ENCODE measurements around the gene NR6A1.

The NR6A1 gene

DNA sequence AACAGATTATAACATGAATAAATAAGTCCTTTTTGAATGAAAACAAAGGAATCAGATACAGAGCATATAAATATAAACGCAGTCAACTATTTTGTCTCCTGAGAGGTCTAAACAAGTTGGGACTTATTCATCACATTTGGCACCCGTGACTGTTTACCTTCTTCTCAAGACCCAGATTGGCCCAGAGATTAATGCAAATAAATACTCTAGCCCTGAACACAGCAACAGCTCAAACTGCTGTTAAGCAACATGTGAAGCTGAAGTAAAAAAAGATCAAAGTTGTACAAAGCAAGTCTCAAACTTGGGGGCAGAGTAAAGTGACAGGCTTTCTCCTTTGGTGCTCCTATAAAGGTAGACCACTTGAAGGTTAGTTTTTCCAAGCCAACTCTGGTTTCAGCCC is 168.9 kb downstream of the NR6A1 start:
- DNase-seq, result no peak

DNA sequence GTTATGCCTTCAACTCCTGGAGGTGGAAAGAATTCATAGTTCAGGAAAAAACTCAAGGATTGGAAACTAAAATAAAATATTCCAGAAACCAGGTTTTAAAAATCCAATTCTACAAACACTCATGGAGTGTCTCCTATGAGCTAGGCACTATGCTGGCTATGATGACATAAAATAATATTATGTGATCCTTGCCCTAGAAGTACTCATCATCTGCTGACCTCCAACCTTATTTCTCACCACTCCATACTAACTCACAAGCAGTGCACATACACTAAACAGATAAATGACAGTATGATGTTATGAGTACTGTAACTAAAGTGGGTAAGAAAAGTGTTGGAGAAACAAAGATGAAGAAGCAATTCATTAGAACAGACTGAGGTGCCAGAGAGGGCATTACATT is 170.7 kb downstream of the NR6A1 start:
- DNase-seq, result no peak

DNA sequence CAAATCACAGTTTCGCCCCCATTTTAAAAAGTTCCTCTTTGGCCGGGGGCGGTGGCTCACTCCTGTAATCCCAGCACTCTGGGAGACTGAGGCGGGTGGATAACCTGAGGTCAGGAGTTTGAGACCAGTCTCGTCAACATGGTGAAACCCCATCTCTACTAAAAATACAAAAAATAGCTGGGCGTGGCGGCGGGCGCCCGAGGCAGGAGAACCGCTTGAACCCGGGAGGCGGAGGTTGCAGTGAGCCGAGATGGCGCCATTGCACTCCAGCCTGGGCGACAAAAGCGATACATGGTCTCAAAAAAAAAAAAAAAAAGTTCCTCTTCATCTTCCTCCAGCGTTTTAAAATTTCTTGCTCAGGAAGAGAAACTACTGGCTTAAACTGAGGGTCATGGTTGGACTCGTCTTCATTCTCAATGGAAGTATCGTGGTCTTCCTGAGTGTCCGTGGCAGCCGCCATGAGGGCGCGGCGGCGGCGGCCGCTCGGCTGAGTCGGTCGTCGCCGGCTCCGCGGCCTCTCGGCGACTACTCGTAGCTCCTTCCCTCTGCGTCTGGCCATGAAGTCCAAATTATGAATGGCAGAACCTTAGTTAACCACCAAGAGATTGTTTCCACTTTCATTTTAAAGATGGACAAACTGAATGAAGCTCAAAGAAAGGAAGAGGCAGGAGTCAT is 171.9 kb downstream of the NR6A1 start:
- DNase-seq, result no peak

DNA sequence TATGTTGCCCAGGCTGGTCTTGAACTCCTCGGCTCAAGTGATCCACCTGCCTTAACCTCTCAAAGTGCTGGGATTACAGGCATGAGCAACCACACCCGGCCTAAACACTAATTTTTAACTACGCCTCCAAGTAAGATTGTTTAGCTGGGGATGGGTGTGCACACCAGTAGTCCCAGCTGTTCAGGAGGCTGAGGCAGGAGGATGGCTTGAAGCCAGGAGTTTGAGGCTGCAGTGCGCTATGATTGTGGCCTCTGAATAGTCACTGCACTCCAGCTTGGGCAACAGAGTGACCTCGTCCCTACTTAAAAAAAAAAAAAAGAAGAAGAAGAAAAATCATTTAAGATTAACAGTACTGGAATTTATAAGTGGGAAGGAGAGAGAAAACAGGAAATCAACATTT is 173.1 kb downstream of the NR6A1 start:
- DNase-seq, result no peak

DNA sequence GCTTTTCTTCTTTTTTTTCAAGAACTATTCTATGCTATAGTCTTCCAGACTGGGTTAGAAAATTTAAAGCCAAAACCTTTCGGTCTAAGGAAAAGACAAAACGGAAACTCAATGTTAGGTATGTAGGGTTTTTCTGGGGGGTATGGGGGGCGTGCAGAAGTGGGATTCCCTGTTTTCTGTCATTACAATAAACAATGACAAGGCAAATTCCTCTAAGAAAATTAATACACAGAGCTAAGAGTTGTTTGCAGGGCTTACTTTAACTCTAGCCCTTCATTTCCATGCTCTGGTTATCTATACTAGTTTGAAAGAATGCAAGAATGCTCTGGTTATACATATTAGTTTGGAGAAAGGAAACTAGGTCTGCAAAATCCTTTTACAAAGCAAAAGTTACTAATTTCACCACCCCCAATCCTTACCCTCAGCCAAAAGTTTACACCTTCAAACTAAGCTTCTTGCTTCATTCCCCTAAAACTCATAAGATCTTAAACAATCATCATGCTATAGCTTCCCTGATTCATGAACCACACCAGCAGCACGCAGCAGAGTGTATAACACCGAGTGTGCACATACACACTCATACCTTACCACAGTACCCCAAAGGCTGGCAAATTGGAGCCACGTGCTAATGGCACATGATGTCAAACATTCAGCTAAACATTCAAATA is 174.8 kb downstream of the NR6A1 start:
- no peak for DNase-seq

DNA sequence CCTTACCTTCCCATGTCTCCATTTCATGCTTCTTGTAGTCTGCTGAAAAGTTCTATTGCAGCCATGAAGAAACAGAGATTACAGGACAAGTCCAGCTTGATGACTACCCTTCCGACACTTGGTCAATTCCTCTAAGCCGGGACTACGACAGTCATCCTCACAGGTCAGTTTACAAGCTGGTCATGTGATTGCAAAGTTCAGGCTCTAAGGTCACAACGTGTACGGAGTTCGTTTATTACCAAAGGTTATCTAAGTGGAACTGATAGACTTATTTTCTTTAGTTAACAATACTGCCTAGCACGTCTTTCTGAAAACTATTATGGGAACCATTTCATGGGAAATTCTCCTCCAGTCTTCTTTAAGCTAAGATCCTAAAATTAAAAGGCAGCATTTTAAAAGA is 175.4 kb downstream of the NR6A1 start:
- DNase-seq, result no peak

DNA sequence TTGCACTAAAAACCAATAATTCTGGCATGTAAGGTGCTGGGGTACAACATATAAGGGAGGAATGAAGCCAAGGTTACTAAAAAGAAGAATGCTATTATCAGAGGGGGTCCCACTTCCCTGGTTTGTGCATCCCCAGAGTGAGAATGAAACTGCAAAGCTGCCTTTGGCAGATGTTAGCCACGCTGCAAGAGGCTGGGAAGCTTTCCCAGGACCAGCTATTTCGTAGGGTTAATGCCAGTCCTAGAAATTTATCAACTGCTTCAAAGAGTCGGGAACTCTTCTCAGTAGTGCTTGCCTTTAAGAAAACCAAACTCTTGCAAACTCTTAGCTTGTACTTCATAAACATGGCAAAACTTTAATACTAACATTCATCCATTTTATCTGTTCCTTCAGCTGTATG is 176.4 kb downstream of the NR6A1 start:
- no peak for DNase-seq

DNA sequence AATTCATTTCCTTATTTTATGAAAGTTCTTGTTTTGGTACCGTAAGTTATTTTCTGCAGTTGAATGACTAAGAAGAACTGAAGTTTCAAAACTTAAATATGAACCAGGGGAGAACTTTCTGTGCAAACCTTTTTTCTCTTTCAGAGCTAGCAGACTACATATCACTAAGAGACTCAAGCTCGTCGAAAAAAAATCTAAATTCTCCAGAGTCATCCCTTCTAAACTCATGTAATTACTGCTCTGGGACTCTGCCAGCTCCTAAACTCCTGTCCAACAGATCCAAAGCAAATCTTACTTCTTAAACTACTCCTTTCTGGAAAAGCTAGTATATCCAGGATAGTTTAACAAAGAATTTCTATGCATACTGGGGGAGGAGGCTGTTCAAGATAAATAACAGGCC is 176.9 kb downstream of the NR6A1 start:
- no peak for DNase-seq

DNA sequence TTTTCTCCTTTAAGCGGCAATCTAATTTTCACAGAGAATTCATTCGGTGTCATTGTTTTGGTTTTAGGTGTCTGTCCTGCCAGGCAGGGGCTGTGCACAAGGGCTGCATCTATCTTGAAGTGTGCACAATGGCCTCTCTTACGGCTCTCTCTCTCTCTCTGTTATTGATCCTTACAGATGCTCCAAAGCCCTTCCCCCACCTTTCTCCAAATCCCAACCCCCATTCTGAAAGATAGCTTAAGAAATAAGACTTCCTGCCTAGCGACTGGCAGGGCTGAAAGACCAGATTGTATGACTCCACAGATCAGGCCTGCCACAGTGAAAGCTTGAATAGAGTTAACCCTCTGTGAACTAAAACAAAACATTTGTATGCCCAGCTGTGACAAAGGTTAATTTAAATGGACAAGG is 177.5 kb downstream of the NR6A1 start:
- no peak for DNase-seq

DNA sequence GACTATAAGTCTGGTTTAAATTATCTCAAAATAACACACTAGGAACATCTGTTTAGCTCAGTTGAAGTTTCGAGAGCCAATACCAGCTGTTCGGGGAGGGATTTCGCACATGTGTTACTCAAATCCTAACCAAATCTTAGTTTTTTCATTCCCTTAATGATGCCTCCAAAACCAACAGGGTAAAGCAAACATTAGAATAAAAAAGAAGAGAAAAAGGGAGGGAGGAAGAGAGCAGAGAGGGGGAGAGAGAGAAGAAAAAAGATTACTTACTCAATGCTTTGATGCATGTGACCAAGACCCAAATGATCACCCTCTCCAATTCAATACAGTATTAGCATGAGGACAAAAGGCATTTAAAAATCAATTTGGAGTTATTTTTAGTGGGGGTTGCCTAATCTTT is 177.9 kb downstream of the NR6A1 start:
- no peak for DNase-seq

DNA sequence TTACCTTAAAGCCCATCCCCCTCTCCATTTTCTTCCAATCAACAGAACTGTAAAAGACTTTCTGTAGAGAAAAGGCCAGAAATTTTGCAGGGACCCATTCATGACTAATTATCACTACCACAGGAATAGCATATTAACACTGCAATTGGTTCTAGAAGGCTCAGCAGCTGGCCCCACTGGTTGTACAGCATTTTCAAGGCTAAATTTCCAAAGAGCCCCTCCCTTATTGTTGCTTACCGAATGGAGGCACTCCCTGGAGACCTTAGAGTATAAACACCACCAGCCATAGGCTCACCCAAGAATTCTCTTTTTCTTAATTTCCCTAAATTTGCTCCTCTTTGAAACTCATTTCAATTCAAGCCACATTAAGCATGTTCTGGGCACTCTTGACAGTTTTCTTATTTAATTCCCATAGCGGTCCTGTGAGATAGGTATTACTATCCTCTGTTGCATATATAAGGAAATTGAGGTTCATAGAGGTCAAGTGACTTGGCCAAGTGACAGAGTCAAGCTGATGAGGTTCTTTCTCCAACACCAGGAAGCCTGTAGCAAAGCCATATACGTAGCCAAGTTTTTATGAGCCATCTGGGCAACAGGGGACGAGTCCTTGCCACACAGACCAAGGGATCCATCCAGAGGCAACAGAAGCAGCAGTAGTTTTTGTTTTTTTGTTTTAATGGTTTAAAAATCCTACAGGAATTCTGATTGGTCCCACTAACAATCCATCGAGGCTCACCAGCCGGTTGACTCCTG is 180.0 kb downstream of the NR6A1 start:
- no peak for DNase-seq

DNA sequence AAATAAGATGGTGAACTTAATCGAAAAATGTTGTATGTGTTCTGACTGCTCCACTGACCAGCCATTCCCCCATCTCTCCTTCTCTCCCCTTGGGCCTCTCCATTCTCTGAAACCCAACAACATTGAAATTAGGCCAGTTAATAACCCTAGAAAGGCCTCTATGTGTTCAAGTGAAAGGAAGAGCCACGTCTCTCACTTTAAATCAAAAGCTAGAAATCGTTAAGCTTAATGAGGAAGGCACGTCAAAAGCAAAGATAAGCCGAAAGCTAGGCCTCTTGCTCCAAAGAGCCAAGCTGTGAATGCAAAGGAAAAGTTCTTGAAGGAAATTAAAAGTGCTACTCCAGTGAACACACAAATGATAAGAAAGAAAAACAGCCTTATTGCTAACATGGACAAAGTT is 186.5 kb downstream of the NR6A1 start:
- no peak for DNase-seq

DNA sequence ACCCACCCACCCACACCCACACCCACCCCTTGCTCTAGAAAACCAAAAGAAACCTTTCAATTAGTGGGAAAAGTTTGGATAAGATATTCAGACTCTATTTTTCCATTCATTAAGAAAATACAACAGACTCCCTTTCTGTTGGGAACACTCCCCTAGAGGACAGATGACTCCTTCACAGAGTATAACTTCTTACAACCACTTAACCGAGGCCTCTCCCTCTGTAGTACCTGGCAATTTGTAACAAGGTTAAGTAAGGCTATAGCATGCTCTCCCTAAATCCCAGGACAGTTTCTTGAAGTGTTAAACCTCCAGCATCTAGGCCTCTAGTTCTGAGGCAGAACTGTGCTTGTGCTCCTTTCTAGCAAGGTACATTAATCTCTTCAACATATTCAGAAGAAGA is 188.0 kb downstream of the NR6A1 start:
- no peak for DNase-seq

DNA sequence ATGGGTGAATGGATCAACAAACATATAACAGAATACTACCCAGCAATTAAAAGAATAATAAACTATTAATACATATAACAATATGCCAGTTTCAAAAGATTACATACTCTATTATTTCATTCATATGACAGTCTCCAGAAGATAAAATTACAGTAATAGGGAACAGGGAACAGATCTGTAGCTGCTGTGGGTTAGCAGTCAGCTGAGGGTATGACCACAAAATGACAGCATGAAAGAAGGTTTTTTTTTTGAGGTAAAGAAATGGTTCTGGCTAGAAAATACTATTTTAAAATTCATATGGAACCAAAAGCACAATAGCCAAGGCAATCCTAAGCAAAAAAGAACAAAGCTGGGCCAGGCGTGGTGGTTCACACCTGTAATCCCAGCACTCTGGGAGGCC is 190.9 kb downstream of the NR6A1 start:
- no peak for DNase-seq

DNA sequence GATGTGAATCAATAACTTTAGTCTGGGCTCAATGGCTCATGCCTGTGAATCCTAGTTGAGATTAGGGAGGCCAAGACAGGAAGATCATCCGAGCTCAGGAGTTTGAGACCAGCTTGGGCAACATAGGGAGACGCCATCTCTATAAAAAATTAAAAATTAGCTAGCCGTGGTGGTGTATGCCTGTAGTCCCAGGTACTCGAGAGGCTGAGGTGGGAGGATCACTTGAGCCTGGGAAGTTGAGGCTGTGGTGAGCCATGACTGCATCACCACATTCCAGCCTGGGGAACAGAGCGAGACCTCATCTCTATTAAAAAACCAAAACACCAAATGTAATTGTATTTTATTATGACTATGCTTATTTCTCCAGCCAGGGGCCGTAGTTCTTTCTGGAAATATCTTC is 194.4 kb downstream of the NR6A1 start:
- no peak for DNase-seq

DNA sequence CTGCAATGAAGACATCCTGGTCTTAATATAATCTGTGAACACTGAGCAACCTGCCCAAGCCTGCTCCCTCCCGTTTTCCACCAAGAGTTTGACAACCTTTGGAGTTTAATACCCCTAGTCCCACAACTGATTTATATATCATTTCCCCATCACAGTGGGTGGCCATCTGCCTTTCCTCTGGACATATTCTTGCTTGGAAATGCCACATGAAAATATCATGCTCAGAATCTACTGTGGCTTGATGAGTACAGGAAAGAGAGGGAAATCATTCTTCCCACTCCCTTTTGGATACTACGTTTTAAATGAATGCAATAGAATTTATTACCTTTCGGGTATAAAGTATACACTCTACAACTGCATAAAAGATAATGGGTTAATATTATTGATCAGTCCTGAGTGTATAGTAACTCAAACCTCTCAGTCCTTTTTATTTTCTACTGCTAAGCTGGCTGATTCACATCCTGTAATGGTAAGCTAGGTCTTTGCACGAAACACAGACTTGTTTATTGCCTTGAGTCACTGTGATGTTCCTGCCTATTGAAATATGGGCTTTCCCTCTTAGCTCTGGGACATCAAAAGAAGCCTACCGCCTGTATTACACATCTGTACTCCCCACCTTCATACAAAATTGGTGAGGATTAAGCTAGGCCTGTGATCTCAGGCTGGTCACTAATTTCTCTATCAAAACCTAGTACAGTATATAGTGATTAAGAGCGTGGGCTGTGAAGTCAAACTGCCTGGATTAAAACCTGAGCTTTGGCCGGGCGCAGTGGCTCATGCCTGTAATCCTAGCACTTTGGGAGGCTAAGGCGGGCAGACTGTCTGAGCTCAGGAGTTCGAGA is 196.4 kb downstream of the NR6A1 start:
- DNase-seq, result no peak

DNA sequence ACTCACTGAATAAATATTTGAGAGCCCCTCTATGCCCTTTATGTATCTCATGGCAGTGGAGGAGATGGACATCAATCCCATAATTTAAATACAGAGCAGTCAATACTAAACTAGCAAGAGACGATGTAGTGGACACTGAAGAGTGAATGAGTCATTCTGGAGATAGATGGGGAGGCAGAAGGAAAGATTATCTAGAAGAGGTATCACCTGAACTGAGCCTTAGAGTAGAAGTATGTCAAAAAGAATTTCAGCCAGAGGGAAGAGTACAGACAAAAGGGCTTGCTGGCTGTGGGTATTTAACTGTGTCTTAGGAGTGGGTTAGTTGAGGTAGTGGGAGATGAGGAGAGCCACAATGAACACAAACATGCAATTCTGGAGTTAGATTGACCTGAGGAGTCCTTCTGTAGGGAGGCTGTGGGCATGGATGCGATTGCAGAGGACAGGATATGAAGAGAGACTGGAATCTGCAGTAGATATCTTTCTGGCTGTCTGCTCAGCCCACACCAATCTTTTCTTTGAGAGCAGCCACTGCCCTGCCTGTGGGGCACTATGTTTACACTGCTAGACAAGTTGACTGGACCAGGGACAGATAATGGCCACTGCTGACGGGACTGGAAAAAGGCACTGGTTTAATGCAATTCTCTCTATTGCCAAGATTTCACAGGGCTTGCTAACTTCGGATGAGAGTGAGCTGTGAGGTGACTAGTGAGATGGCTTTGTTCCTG is 200.0 kb downstream of the NR6A1 start:
- no peak for DNase-seq

DNA sequence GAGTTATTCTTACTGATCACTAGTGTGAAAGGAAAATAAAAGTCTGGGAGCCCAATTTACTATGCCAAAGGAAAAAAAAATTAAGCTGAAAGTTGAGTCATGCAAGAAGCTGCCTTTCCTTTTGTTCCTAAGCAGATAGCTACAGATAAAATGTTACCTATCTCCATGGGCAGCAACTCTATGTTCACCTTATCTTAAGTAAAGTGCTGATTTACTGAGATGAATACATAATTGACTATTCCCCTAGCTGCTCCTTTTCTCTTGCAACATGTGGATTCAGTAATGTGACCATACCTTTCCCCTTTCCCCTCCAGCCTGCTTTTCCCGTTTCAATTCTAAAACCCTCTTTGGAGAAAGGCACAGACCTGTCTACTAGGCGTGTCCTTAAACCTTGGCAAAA is 201.2 kb downstream of the NR6A1 start:
- DNase-seq, result no peak

DNA sequence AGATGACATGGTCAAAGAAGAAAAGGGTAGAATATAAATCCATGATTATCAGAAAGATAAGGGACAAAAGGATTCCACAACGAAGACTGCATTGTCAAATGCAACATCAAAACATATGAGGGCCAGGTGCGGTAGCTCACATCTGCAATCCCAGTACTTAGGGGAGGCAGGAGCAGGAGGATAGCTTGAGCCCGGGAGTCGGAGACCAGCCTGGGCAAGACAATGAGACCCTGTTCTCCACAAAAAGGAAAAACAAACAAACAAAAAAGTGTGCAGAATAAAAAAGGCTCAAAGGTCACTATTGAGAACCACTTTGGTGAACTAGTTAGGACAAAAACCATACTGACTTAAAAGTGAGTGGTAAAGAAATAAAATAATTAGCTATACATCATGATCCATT is 203.7 kb downstream of the NR6A1 start:
- DNase-seq, result no peak

DNA sequence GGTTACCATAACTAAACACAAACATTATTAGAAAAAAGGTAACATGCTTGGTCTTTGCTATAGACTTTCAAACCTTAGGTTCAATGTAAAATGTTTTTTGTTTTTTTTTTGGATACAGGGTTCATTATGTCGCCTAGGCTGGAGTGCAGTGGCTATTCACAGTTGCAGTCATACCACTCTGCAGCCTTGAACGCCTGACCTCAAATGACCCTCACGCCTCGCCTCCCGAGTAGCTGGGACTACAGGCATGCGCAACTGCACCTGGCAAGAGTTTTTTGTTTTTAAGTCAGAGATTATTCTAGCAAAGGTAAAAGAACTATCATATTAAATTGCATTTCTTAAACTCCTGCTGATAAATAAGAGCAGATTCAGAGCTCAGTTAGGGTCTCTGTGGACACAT is 208.8 kb downstream of the NR6A1 start:
- DNase-seq, result no peak

DNA sequence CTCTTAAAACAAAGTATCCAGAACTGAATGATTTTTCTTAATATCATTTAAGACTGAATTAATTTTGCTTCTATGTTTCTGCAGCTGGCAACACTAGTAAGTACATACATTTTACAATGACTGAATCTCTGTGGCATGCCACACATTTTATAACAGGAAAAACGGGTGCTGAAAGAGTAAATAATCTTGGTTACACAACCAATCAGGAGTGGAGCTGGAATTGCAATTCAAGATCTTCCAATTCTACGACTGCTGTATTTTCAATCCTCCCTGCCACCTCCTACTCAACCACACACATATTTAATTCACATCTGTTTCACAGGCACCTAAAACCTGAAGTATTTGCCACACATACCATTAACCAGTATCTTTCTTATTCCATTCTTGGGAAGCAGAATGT is 211.2 kb downstream of the NR6A1 start:
- DNase-seq, result no peak

DNA sequence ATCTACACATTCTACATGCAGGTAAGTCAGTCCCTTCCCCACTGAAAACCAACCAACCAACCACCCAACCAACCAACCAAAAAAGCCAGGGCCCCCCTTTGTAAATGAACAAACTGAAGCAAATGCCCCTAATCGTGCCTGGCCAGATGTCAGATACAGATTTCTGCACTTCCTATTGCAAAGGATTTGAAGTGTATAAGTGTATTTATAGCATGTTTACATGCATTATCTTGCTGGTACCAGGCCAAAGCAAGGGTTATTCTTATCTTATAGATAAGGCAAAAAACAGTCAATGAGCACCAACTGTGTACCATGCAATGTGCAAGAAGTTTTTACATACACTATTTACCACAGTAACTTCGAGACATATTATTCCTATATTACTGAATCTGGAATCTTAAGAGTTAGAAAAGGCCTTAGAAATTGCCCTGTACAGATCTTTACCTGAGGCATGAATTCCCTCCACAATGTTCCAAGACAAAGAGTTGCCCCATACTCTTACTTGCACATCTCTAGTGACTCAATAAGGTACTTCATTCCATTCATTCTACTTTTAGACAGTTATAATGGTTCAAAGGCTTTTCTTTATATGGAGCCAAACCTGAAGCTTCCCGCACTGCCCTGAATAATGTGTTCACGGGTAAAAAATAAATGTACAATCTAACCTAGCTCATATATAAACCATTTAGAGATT is 212.2 kb downstream of the NR6A1 start:
- DNase-seq, result no peak
